ENCODE results near the gene PAGR1.

PAGR1 gene

DNA sequence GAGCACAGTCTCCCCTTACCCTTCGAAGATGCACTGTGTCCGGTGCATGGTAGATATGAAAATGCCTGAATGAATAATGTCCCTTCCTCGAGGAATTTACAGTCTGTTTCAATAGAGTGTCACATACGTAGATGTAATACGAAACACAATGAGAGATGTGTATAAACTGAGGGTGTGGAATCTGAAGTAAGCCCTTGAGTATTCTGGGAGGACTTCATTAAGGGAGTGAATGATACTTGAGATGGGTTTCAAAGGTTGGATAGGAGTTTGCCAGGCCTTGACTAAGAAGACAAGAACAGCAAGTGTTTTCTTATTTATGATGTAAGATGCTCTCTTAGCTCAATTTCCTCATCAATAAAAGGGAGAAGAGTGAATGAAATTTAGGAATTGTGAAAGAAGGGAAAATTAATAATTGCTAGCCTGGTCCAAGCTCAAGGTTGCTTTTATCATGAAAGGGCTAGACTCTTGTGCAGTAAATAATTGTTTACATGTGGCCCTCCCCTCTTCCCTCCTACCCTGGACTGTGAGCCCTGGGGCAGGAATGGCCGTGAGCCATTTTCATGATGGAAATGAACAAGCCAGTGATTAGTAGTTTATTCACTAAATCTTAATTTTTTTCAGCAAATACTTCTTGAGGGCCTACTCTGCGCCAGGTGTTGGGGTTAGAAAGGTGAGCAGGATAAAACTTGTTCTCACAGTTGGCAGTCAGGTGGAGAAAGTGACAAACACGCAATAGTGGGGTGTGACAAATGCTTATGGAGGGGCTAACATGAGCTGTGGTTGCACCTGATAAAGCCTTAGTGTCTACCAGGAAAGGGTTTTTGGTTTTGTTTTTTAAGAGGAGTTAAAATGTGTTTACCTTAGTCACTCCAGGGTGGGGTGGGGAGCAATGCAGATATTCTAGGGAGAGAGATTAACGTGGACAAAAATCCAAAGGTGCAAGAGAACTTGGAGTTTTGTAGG, 23.8 kb upstream of the PAGR1 start:
- TF ChIP-seq, protein P1, sequence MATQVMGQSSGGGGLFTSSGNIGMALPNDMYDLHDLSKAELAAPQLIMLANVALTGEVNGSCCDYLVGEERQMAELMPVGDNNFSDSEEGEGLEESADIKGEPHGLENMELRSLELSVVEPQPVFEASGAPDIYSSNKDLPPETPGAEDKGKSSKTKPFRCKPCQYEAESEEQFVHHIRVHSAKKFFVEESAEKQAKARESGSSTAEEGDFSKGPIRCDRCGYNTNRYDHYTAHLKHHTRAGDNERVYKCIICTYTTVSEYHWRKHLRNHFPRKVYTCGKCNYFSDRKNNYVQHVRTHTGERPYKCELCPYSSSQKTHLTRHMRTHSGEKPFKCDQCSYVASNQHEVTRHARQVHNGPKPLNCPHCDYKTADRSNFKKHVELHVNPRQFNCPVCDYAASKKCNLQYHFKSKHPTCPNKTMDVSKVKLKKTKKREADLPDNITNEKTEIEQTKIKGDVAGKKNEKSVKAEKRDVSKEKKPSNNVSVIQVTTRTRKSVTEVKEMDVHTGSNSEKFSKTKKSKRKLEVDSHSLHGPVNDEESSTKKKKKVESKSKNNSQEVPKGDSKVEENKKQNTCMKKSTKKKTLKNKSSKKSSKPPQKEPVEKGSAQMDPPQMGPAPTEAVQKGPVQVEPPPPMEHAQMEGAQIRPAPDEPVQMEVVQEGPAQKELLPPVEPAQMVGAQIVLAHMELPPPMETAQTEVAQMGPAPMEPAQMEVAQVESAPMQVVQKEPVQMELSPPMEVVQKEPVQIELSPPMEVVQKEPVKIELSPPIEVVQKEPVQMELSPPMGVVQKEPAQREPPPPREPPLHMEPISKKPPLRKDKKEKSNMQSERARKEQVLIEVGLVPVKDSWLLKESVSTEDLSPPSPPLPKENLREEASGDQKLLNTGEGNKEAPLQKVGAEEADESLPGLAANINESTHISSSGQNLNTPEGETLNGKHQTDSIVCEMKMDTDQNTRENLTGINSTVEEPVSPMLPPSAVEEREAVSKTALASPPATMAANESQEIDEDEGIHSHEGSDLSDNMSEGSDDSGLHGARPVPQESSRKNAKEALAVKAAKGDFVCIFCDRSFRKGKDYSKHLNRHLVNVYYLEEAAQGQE (IDR thresholded peaks at IDR 0.05; ENCODE audit: insufficient read depth in 1 of 2, low read depth in 2 of 2, low read length in 2 of 2), result no peak
- TF ChIP-seq FOXP2 (optimal IDR thresholded peaks at IDR 0.05; ENCODE audit: borderline replicate concordance, extremely low read depth, extremely low read length, insufficient read depth), result no peak
- TF ChIP-seq POLR2AphosphoS5 (IDR thresholded peaks at IDR 0.05; ENCODE audit: low read depth, low read length), result no peak
- TF ChIP-seq SIN3A (IDR thresholded peaks at IDR 0.05; ENCODE audit: borderline replicate concordance, insufficient read depth, low read length), result no peak
- TF ChIP-seq TAF1 (IDR thresholded peaks at IDR 0.05; ENCODE audit: borderline replicate concordance, insufficient read depth, low read length), result no peak

DNA sequence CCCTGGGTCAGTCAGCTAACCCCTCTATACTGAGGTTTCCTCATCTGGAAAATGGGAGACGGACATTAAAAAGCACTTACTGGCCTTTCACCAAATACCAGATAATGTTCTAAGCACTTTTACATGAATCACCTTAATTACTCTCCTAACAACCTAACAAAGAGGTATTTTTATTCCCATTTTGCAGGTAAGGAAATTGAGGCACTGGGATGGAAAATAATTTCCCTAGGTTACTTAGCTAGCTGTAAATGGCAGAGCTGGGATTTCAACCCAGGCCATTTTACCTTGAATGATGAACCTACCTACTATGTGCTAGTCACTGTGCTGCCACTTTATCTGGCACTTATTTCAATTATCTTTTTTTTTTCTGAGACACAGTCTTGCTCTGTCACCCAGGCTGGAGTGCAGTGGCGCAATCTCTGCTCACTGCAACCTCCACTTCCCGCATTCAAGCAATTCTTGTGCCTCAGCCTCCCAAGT, 21.7 kb upstream of the PAGR1 start:
- TF ChIP-seq FOXP2 (optimal IDR thresholded peaks at IDR 0.05; ENCODE audit: borderline replicate concordance, extremely low read depth, extremely low read length, insufficient read depth), result no peak
- no peak for TF ChIP-seq POLR2AphosphoS5 (IDR thresholded peaks at IDR 0.05; ENCODE audit: low read depth, low read length)
- no peak for TF ChIP-seq TAF1 (IDR thresholded peaks at IDR 0.05; ENCODE audit: borderline replicate concordance, insufficient read depth, low read length)
- TF ChIP-seq SIN3A (IDR thresholded peaks at IDR 0.05; ENCODE audit: borderline replicate concordance, insufficient read depth, low read length), result no peak
- TF ChIP-seq, protein P1 (IDR thresholded peaks at IDR 0.05; ENCODE audit: insufficient read depth in 1 of 2, low read depth in 2 of 2, low read length in 2 of 2), result no peak

DNA sequence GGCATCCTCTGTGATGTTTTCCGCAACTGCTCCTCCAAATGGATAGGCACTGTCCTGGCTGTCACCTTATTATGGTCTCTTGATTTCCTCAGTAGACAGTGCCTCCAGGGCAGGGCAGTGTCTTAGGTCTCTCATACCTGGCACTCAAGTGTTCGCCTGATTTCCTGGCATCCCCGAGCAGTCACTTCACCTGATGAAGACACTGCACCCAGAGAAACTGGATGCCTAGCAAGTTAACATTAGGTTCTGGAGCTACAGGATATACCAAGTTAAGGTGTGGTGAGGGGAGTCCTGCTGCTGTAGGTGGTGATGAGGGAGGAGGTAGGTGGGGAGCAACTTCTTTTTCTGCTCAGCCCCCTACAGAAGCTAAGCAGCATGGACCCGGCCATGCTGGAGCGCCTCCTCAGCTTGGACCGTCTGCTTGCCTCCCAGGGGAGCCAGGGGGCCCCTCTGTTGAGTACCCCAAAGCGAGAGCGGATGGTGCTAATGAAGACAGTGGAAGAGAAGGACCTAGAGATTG, 13.5 kb upstream of the PAGR1 start:
- no peak for TF ChIP-seq POLR2AphosphoS5 (IDR thresholded peaks at IDR 0.05; ENCODE audit: low read depth, low read length)
- TF ChIP-seq FOXP2 (optimal IDR thresholded peaks at IDR 0.05; ENCODE audit: borderline replicate concordance, extremely low read depth, extremely low read length, insufficient read depth), result no peak
- no peak for TF ChIP-seq SIN3A (IDR thresholded peaks at IDR 0.05; ENCODE audit: borderline replicate concordance, insufficient read depth, low read length)
- TF ChIP-seq, protein P1 (IDR thresholded peaks at IDR 0.05; ENCODE audit: insufficient read depth in 1 of 2, low read depth in 2 of 2, low read length in 2 of 2), result no peak
- TF ChIP-seq TAF1 (IDR thresholded peaks at IDR 0.05; ENCODE audit: borderline replicate concordance, insufficient read depth, low read length), result no peak

DNA sequence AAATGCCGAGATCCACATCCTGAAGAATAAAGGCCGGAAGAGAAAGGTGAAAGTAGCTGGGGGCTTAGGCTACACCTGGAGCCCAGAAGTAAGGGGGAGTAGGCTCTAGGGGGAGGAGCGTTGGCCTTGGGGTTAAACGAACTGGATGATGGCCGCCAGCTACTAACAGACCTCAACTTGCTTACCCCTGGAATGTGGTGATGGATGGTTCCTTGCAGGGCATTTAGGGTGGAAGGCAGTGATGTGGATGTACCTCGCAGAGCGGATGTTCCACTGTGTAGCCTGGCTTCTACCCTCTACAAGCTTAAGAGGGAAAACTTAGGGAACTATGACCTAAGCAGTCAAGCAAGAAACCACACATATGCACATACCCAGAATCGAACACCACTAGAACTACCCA, 11.9 kb upstream of the PAGR1 start:
- TF ChIP-seq, protein P1 (IDR thresholded peaks at IDR 0.05; ENCODE audit: insufficient read depth in 1 of 2, low read depth in 2 of 2, low read length in 2 of 2), result no peak
- TF ChIP-seq FOXP2 (optimal IDR thresholded peaks at IDR 0.05; ENCODE audit: borderline replicate concordance, extremely low read depth, extremely low read length, insufficient read depth) (no peak), TAF1 (IDR thresholded peaks at IDR 0.05; ENCODE audit: borderline replicate concordance, insufficient read depth, low read length) (no peak), SIN3A (IDR thresholded peaks at IDR 0.05; ENCODE audit: borderline replicate concordance, insufficient read depth, low read length) (no peak), POLR2AphosphoS5 (IDR thresholded peaks at IDR 0.05; ENCODE audit: low read depth, low read length) (0 out of 2 replicates have a peak, but pooled peaks have one; percentile 10)

Data from PFSK-1 (cell line).